Measurements from ENCODE around the gene CD9. TPM values are rescaled to one million over a fixed set of nuclear protein-coding genes. Genes with fewer than 3 reads are reported as not detected.

Gene CD9
- total RNA-seq, 6 experiments from 2014 or later: 43.2 to 72.6 (median 46.4) TPM

DNA sequence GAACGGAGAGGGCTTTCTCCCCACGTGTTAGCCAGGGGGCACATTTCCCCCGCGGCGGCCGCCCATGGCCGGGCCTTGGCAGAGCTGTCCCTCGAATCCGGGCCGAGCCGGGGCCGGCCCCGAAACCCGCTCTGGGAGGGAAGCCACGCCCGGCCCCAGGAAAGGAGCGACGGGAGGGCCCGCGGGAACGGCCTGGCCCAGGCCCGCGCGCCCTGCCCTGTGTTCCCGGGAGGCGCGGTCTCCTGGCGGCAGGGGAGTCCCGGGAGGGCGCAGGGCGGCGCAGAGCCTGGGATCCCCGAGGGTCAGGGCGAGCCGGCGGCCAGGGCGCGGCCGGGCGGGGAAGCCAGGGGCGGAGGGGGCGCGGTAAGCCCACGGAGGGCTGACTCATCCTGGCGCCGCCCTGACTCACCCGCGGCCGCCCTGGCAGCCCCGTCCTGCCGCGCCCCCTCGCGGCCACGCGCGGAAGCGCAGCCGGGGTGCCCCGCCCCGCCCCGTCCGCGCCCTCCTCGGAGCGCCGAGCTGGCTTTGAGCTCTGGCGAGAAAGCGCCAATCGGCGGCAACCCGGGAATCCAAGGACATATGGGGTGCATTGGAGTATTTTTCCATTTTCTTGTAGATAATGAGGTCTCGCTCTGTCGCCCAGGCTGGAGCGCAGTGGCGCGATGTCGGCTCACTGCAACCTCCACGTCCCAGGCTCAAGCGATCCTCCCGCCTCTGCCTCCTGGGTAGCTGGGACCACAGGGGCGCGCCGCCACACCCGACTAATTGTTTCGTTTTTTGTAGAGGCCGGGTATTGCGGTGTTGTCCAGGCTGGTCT, 78.4 kb downstream of the CD9 start:
- TF ChIP-seq, protein P1, sequence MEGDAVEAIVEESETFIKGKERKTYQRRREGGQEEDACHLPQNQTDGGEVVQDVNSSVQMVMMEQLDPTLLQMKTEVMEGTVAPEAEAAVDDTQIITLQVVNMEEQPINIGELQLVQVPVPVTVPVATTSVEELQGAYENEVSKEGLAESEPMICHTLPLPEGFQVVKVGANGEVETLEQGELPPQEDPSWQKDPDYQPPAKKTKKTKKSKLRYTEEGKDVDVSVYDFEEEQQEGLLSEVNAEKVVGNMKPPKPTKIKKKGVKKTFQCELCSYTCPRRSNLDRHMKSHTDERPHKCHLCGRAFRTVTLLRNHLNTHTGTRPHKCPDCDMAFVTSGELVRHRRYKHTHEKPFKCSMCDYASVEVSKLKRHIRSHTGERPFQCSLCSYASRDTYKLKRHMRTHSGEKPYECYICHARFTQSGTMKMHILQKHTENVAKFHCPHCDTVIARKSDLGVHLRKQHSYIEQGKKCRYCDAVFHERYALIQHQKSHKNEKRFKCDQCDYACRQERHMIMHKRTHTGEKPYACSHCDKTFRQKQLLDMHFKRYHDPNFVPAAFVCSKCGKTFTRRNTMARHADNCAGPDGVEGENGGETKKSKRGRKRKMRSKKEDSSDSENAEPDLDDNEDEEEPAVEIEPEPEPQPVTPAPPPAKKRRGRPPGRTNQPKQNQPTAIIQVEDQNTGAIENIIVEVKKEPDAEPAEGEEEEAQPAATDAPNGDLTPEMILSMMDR (IDR thresholded peaks at IDR 0.05): peak; percentile 97
- Mint-ChIP-seq H3K4me1 (ENCODE audit: low read depth) (peaks cover 42% of the 10 kb centered on the region), H3K9me3 (no peaks in the 10 kb centered on the region), H3K27me3 (ENCODE audit: insufficient read depth) (peaks cover 2% of the 10 kb centered on the region), H3K36me3 (ENCODE audit: low read depth) (no peaks in the 10 kb centered on the region), H3K4me3 (peak overlapping the region; percentile 71), H3K27ac (peak overlapping the region; percentile 84)
- DNase-seq: peak; percentile 57

DNA sequence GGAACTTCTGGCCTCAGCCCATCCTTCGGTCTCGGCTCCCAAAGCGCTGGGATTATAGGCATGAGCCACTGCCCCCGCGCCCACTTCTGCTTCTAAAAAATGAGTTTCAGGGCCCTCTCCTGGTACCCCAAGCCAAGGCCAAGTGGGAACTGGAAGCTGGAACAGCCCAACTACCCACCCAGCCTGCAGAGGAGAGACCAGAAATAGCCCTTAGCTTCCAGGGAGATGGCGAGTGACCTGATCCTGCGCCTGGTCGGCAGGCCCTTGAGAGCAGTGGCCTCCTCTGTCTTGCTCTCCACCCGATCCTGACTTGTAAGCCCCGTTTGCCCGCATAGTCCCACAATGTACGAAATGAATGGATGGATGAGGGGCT, 79.0 kb downstream of the CD9 start:
- TF ChIP-seq, protein P1 (IDR thresholded peaks at IDR 0.05): no peak
- H3K4me1 Mint-ChIP-seq (ENCODE audit: low read depth): peaks cover 42% of the 10 kb centered on the region
- H3K9me3 Mint-ChIP-seq: no peaks in the 10 kb centered on the region
- H3K27ac Mint-ChIP-seq: peak overlapping the region; percentile 89
- DNase-seq: no peak
- no peak overlapping the region; the same call in 1 of the 2 replicates for H3K4me3 Mint-ChIP-seq
- no peaks in the 10 kb centered on the region for H3K36me3 Mint-ChIP-seq (ENCODE audit: low read depth)
- peaks cover 2% of the 10 kb centered on the region for H3K27me3 Mint-ChIP-seq (ENCODE audit: insufficient read depth)

DNA sequence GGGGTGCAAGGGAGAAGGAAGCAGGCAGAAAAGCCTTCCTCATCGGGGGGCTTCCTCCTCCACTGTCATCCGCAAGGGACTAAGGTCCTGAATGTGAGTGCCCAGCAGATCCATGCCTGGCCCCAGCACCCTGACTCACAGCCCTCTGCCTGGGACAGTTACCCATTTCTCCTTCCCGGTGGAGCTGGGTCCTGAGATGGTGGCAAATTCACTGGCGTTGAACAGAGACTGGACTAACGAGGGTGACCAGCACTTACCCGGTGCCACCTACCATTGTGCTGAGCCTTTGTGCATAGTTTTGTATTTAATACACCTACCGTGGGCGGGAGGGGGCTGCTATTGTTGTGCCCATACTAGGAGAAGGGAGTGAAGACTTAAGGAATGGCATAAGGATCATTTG, 79.4 kb downstream of the CD9 start:
- no peaks in the 10 kb centered on the region for H3K9me3 Mint-ChIP-seq
- peak overlapping the region; percentile 61; the same call in 1 of the 2 replicates for H3K4me3 Mint-ChIP-seq
- H3K36me3 Mint-ChIP-seq (ENCODE audit: low read depth): no peaks in the 10 kb centered on the region
- peaks cover 45% of the 10 kb centered on the region for H3K4me1 Mint-ChIP-seq (ENCODE audit: low read depth)
- DNase-seq: no peak
- H3K27ac Mint-ChIP-seq: peak overlapping the region; percentile 89
- H3K27me3 Mint-ChIP-seq (ENCODE audit: insufficient read depth): no peaks in the 10 kb centered on the region; the same call in 1 of the 2 replicates
- TF ChIP-seq, protein P1 (IDR thresholded peaks at IDR 0.05): no peak

DNA sequence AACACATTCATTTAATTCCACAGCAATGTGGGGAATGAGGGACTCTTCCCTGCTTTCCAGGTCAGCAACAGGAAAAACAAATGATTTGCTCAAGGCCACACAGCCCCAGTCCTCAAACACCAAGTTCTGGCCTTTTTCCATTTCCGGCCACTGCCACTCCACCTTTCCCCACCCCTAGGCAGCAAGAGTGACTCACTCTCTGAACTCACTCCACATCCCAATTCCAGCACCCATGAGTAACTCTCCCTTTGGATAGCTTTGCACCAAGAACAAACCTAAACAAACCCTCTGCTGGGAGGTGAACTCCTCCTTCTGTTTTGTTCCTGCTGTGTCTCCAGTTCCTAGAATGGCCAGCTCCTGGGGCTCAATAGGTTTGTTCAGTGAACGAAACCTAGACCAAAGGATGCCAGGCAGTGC, 79.9 kb downstream of the CD9 start:
- TF ChIP-seq, protein P1 (IDR thresholded peaks at IDR 0.05): no peak
- Mint-ChIP-seq H3K9me3 (no peaks in the 10 kb centered on the region), H3K4me3 (peak overlapping the region; percentile 61), H3K36me3 (ENCODE audit: low read depth) (no peaks in the 10 kb centered on the region), H3K4me1 (ENCODE audit: low read depth) (peaks cover 49% of the 10 kb centered on the region), H3K27ac (peak overlapping the region; percentile 89), H3K27me3 (ENCODE audit: insufficient read depth) (no peaks in the 10 kb centered on the region; the same call in 1 of the 2 replicates)
- DNase-seq: peak; percentile 90

DNA sequence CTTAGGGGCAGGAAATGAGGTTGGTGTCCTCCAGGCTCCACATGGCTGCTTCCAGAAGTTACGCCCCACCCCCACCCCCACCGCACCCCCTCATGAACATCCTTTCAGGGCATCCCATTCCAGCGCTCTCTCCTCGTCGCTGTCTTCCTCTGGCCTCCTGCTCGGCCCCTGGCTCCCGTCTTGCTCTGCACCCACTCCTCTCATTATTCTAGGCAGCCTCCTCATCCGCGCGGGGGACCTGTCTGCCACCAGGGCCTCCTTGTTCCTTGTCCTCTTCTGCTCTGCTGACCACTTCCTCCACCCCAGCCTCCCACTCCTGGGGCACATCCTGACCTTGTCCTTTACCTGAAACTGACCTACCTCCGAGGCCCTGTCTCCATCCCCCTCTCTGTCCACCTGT, 80.5 kb downstream of the CD9 start:
- Mint-ChIP-seq H3K4me1 (ENCODE audit: low read depth) (peaks cover 55% of the 10 kb centered on the region), H3K27ac (peak overlapping the region; percentile 89), H3K4me3 (peak overlapping the region; percentile 61)

More for the DNA sequence above, 80.5 kb downstream of the CD9 start:
- TF ChIP-seq, protein P1 (IDR thresholded peaks at IDR 0.05): no peak
- Mint-ChIP-seq H3K36me3 (ENCODE audit: low read depth) (no peaks in the 10 kb centered on the region), H3K27me3 (ENCODE audit: insufficient read depth) (no peaks in the 10 kb centered on the region; the same call in 1 of the 2 replicates), H3K9me3 (no peaks in the 10 kb centered on the region)
- DNase-seq: no peak
